Coronary artery (tissue), 2 donors: ENCODE data around the gene MSI2.
A peak's percentile ranks its signal among the peaks of the same experiment; 100 is the strongest.

Source experiments
- DNase-seq: peaks from one replicate; pipeline ENCODE4 v3.0.0-alpha.2; 2017; ENCODE audit warnings: low spot score
- H3K27ac ChIP-seq, 2 donors: fragments of 200-600 bp; sonication (generic); one replicate each; pipeline ENCODE4 v1.5.1; 2016 to 2019
- H3K4me3 ChIP-seq: fragments of 200-600 bp; sonication (generic); 2 replicates; pipeline ENCODE4 v1.5.1; 2016; ENCODE audit warnings: mild to moderate bottlenecking, moderate library complexity
- TF ChIP-seq, protein P1 (sequence below): fragments of 200-600 bp; sonication (generic); IDR thresholded peaks from one replicate; pipeline ENCODE4 v1.5.1; 2019; ENCODE audit warnings: antibody characterized with exemption

MSI2 gene

DNA sequence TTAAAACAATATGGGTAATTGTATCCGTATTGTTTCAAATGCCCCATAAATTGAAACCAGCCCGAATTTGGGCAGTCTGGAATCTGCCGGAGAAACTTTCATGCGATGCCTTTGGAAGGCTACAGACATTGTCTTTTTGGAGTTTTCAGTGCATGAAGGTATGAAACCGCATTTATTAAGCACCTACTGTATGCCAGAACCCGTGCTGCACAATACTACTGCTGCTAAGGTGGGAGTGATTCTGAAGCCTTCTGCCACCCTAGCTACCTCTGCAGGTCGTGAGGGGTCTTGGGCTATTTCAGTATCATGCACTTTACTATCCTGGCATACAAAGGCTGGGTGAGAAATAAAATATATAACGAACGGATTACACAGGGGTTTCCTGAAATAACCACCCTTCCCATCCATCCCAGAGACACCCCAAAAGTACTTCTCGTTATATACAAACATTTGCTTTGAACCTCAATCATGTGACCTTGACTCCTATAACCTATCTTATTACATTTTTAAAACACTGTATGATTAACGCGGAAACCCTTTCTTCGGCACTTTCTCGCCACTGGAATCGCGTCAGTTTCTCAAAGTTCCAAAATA lies 1.0 kb upstream of the MSI2 start:
- no peak for DNase-seq
- Histone ChIP-seq H3K4me3 (peak overlapping the region; percentile 96), H3K27ac (peak overlapping the region; percentile 98 to 99)
- TF ChIP-seq, protein P1, sequence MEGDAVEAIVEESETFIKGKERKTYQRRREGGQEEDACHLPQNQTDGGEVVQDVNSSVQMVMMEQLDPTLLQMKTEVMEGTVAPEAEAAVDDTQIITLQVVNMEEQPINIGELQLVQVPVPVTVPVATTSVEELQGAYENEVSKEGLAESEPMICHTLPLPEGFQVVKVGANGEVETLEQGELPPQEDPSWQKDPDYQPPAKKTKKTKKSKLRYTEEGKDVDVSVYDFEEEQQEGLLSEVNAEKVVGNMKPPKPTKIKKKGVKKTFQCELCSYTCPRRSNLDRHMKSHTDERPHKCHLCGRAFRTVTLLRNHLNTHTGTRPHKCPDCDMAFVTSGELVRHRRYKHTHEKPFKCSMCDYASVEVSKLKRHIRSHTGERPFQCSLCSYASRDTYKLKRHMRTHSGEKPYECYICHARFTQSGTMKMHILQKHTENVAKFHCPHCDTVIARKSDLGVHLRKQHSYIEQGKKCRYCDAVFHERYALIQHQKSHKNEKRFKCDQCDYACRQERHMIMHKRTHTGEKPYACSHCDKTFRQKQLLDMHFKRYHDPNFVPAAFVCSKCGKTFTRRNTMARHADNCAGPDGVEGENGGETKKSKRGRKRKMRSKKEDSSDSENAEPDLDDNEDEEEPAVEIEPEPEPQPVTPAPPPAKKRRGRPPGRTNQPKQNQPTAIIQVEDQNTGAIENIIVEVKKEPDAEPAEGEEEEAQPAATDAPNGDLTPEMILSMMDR, result no peak

DNA sequence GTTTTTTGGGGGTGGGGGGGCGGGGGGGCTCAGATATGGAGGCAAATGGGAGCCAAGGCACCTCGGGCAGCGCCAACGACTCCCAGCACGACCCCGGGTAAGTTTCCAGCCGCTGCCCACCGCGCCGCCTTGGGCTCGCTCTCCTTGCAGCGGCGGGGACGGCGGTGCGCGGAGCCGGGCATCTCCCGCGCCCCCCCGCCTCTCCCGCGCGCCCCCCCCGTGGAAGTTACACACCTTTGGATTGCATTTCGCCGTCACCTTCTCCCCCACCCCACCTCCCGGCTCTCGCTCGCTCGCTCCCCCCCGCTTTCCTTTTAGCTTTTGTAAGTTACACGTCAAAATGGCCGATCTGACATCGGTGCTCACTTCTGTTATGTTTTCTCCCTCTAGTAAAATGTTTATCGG lies 387 bp downstream of the MSI2 start:
- DNase-seq, result no peak
- TF ChIP-seq, protein P1, result no peak
- Histone ChIP-seq H3K4me3 (peak overlapping the region; percentile 96), H3K27ac (peak overlapping the region; percentile 98 to 99)

DNA sequence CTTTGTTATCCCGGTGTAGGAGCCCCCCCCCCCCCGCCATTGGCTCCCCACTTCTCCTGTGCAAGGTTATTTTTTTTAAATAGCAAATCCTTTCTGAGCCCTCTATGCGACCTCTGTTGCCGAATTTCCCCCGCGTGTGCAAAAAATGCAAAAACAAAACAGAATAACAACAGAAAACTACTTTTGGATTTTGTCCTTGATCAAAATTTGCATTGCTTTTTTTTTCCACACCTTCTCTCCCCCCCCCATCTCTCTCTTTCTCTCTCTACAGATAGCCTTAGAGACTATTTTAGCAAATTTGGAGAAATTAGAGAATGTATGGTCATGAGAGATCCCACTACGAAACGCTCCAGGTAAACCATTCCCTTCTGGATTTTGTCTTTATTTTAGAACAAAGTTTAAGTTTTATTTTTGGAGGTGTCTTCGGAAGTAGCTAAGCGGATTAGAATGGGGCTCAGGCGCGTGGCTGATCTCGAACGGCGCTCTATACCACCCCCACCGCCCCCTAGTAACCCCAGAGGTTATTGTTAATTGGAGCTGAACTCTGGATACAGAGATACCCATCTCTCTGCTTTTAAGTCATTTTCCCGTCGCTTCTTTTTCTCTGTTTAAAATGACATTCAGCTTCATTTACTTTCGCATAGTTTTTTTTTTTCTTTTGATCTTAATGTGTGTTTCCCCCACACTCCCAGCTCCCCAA lies 1.0 kb downstream of the MSI2 start:
- peak overlapping the region; percentile 98 to 99 for H3K27ac ChIP-seq
- TF ChIP-seq, protein P1, result no peak
- no peak for DNase-seq
- H3K4me3 ChIP-seq, result peak overlapping the region; percentile 96

DNA sequence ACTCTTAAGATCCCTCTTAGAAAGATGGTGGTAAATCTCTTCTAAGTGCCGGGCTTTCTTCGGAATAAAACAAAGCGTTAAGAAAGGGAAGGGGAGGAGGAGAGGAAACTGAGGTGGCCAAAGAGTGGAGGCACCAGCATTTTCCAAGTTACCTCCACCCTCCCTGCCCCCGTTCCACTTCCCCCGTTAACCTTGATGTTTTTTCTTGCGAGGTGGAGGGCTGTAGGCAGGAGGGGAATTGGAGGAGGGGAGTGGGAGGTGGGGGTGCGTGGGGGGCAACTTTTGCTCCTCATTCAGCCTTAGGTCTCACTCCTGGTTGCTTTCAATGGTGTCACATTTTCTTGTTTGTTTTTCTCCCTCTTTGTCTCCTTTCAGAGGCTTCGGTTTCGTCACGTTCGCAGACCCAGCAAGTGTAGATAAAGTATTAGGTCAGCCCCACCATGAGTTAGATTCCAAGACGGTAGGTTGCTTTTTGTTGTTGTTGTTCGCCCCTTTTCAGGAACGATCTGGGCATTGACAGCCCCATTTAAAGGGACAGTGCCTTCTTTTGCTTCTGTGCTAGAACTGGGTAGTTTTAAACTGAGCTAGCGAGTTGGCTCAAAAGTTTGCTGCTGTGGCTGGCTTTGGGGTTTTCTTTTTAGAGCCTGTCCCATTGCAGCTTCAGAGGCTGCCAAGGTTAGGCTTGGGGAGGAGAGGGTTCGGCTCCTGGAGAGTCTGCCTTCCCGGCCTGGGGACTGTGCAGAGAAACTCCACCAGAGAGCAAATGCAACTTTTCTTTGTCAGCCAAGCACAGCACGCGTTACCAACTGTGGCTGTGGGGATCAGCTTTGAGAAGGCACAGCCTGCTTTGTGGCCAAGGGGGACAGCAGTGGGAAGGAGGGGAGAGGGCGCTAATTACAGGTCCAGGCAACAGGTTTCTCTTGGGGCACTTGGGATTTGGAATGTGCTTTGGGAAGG lies 1.9 kb downstream of the MSI2 start:
- Histone ChIP-seq H3K27ac (peak overlapping the region; percentile 2 to 20), H3K4me3 (peak overlapping the region; percentile 96)
- no peak for DNase-seq
- TF ChIP-seq, protein P1, result no peak

DNA sequence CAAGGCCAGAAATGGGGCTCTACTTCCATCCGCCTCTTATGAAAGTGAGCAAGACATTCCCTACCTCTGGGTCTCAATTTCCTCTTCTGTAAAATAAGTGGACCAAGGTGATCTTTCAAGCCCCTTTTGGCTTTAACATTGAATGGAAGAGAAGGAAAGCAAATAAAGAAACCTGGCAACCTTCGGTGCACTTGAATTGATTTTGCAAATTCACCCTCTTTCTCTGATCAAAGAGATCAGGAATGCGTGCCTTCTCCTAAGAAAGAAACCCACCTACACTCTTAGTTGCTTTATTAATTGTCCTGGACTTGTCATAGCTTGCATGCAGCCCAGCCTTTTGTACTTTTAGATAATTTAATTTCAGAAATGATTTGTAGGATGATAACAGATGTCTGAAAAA lies 3.0 kb downstream of the MSI2 start:
- H3K4me3 ChIP-seq, result no peak overlapping the region
- no peak overlapping the region for H3K27ac ChIP-seq
- DNase-seq, result no peak
- TF ChIP-seq, protein P1, result no peak

DNA sequence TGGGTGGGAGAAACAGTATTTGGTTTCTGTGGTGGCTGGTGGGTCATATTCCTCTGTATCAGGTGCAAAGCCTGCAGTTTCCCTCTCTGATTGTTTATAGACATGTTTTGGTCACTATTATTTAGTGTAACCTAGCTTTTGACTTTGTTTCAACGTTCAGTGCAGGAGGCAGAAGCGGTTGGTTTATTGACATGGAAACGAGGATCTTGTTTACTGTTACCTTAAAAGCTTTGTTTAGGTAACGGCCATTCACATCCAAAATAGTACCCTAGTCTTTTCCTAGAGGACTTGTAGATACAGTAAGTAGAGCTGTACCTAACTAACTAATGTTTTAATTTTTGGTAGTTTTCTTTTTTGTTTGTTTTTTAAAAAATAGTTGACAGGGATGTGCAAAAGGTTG lies 3.5 kb downstream of the MSI2 start:
- TF ChIP-seq, protein P1, result no peak
- no peak overlapping the region for H3K4me3 ChIP-seq
- no peak for DNase-seq
- H3K27ac ChIP-seq, result no peak overlapping the region
